Inflammatory macrophage (primary cell): Measurements from ENCODE around the gene EIF4B.

ENCODE experiments used
- DNase-seq, 2 donors: peaks; one replicate each; pipeline ENCODE4 v3.0.0-alpha.2; 2020 to 2022

Gene EIF4B

DNA sequence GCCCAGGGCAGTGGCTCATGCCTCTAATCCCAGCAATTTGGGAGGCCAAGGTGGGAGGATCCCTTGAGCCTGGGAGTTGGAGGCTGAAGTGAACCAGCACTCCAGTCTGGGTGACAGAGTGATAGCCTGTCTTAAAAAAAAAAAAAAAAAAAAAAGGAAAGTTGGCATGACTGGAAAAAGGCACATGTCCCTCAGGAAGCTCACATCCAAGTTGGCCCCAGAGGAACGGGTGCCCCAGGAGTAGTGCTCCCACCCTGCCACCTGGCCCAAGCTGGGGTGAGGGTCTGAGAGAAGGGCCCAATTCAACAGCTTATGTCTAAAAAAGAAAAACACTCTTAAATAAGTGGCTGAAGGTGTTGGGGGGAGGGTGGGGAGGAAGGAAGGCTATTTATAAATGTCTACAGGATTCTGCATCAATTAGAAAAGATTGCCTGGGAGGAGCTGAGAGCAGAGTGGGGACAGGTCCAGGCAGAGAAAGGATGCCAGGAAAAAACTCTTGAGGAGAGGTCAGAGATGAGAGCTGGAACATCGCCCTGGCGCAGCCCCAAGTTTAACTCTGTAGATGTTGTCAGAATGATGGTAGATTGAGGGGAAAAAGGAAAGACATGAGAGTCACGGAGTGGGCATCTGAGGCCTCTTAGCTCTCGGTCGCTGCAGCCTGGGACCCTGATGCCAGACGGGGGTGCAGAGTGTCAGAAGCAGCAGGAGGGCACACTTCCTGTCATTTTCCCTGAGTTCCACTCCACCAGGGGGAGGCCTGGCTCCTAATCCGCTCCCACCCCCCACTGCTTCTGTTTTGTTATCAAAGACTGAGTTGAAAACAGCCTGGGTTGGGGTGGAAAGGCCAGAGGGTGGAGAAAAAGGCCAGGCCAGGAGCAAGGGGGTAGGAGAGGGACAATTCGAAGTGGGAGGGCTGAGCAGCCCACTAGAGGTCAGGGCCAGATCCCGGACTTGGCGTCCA lies 65.6 kb downstream of the EIF4B start:
- no peak for DNase-seq

DNA sequence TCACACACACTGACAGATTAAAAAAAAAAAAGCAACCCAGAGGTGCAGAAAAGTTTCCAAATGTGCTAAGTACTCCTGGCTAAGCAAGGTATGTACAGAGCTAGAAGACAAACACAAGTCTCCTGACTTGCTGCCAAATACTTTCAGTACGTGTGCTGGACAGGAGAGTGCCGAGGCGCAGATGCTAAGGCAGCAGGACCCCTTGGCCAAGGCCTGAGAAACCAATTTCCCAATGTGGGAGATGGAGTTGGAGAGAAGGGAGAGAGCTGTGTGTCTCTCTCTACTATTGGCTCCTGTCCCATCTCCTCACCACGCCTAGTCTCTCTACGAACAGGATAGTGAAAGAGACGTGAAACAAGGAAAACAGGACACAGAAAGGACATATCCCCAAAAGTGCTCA lies 67.6 kb downstream of the EIF4B start:
- DNase-seq, result no peak

DNA sequence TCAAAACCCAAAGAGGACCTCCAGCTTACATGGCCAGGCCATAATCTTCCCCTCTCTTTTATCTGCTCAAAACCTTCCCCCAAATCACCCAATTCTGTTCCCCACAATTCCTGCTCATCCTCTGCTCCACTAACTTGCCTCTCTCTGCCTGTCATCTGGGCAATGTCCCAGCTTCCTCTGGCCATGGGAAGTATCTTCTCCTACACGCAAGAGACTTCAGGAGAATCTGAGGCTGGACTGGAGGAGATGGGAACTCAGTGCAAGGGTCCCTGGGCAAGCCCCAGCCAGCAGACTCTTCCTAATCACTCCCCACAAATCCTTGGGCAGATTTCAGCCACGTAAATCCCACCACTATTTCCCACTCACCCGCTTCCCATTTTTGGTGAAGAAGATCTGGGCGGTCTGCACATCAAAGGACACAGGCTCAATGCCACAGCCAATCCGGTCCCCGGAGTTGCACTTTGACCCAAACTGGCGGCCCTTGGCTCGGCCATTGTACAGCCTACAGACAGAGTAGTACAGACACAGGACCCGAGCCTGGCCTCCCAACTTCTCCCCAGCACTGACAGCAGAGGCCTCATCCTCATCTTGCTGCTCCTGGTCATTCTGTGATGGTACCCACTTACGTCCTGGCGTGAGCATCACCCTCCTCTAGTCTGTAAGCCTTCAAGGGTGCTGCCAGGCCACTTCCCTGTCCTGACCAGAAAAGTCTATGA lies 68.2 kb downstream of the EIF4B start:
- no peak for DNase-seq

DNA sequence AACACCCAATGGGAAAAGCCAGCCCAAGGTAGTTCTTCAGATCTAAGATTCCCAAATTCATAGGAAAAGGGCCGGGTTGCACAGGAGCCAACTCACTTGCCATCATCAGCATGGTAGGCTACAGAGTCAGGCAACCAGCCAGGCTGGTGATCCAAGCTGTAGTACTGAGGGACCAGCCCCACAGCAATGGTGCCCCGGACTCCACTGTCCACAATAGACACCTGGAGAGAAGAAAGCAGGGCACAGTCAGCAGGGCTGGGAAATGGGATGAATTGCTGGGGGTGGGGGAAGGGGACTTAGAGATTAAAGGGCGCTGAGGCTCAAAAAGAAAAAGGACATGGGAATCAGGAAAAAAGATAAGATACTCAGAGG lies 68.7 kb downstream of the EIF4B start:
- no peak for DNase-seq

DNA sequence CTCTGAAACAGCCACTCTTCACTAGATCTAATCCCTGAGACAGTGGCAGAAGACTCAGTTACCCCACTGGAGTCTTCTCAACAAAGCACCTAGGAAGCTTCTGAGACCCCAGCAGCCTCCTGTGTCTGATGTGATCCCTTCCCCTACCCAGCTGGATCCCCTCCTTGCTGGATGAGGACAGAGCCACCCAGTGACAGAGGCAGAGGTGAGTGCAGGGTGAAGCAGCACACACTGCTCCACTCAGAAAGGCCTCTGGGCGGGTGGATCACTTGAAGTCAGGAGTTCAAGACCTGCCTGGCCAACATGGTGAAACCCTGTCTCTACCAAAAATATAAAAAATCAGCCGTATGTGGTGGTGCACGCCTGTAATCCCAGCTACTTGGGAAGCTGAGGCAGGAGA lies 70.2 kb downstream of the EIF4B start:
- DNase-seq, result no peak

DNA sequence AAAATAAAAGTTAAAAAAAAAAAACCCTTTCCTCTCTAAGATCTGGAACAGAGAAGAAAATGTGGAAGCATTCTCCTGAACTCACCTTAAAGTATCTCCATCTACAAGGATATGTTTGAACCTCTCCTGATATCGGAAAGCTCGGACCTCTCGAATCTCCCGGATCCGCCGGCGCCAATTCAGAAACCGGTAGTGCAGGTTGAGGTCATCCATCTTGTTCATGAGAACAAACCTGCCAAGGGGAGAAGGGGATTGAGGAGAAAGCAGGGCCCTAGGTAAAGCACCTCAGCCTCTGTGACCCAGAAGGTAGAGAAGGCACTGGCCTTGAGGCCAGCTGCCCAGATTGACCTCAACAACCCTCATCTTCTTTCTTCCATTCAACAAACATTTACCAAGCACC lies 70.8 kb downstream of the EIF4B start:
- DNase-seq, result no peak

DNA sequence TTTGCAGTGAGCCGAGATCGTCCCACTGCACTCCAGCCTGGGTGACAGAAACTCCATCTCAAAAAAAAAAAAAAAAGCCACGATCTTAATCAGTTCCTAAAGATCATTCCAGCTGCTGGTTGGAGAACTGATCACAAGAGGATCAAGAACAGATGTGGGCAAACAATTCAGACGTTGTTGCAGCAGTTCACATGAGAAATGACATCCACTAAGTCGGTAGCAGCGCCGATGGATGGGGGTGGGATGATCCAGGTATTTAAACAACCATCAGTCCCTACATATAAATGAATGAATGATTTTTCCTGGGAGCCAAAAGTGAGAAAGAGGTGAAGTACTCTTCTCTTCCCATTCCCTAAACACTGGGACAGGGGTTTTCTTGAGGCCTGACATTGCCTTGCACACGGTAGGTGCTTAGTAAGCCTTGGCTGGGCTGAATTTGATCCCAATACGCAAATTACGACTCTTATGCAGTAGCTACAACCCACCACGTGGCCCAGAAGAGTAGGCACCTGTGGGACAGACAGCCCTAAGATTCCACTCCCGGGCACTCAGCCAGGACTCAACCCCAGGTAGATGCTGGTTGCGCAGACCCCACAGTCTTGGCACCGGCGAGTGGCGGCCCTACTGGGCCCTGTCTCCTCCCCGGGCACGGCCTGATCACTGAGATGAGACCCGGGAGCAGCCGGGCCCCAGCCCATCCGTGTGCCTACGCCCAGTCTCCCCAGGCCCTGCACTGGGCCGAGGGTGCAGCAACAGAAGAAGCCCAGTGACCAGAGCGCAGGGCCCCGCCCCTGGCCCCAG lies 72.4 kb downstream of the EIF4B start:
- no peak for DNase-seq

DNA sequence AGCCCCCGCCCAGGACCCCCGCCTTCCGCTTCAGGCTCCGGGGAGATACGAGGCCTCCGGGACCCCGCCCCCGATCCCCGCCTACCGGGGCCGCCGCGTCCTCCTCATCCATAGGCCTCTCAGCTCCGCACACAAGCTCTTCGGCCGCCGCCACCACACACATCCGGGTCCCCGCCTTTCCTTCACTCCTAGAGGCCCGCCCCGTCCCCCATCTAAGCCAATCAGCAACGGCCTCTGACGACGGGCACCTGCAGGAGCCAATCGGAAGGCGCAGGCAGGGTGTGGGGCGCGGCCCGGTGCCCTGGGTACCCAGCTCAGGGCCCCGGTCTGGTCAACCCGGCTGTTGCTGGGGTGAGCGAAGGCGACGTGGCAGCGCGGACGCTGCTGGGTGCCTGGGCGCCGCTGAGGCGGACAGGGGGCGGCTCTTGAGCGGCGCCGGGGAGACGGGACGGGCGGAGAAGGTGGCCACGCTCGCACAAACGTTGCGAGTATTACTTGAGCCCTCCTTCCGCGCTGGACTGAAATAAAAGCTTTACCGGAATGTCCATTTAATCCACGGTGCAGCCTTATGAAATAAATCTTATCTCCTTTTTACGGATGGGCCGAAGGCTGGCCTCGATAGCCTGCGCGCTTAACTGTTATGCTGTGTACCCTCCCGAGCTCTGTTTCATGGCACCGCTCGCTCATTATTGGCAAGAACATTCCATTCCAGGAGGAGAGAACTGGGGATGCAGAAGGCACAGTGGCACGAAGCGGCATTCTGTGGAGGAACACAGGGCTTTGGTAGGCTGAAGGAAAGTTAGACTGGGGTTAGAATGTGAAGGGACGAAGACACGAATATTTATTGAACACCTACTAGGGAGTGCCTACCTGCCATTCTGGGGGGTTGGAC lies 73.2 kb downstream of the EIF4B start, which contains the start of gene SPRYD3:
Gene SPRYD3 (minus strand): TSS at position 165 of the 892 bp plus-strand sequence. CDS start 57 bp downstream, at position 108.
- peak; percentile 96 to 99 for DNase-seq

DNA sequence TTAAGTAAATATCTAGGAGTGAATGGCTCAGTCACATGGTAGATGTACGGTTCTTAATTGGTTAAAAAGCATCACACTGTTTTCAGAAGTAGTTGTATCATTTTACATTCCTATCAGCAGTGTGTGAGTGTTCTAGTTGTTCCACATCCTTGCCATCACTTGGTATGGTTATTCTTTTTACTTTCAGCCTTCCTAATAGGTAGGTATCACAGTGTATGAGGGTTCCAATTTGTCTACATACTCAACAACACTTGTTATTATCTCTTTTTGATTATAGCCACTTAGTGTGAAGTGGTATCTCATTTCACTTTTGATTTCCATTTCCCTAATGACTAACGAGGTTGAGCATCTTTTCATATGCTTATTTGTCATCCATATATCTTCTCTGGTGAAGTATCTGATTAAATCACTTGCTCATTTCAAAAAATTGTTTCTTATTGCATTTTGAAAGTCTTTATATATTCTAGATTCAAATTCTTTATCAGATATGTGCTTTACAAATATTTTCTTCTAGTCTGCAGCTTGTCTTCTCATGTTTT lies 76.5 kb downstream of the EIF4B start:
- no peak for DNase-seq

DNA sequence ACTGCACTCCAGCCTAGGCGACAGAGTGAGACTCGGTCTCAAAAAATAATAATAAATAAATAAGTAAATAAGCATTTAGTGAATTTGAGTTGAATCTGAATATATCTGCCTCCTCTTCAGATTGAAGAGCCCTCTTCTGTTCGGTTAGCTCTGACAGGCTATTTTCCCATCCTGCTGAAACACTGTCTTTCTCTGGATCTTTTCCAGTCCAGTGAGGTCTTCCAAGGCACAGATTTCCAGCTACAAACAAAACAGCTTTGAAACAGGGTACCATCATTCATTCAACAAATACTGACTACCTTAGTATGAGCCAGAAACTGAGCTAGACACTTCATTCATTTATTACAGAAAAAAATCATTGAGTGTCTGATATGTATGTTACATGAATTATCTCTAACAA lies 80.1 kb downstream of the EIF4B start:
- no peak for DNase-seq

DNA sequence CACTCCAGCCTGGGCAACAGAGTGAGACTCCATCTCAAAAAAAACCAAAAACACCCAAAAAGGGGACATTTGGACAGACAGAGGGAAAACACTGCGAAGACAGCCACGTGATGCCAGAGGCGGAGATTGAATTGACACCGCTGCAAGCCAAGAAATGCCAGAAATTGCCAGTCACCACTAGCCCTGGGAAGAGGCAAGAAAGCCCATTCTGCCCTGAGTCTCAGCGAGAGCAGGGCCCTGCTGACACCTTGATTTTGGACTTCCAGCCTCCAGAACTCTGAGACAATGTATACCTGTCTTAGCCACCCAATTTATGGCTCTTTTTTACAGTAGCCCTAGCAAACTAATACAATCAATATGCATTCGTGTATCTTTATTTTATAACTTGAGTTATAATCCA lies 83.8 kb downstream of the EIF4B start:
- DNase-seq, result no peak

DNA sequence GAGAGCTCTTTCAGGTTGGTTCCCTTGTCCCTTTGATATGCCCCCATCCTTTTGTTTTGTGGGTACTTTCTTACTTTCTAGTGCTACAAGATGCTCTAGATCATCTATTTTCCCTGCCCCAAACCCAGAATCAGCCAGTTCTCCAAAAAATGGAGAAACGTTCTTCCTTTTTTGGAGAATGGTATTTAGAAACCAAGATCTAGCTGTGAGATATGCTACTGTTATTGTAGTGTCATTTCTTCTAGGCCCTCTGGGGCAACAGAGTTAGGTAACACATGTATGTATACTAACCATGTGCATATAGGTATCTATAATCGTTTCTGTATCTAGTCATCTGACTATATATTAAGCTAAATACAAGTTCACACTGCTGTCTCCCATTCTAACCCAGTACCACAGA lies 84.3 kb downstream of the EIF4B start:
- DNase-seq, result peak in 1 of 2 donors; percentile 5

DNA sequence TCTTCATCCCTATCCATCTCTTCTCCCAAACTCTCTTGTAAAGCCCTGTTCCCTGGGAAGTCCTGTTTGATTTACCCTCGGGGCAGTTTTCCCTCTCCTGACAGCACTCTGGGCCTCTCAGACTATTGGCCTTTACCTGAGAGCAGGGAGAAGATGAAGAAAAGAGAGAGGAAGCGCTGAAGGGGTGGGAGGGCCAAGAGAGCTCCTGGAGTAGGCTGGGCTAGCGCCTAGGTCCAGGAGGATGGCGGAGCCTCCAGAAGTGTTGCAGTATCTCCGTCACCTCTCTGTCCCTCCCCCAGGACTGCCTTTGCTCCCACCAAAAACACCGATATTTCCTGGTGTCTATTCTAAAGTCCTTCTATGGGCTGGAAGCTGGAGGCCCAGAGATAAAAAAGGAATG lies 85.5 kb downstream of the EIF4B start:
- DNase-seq, result no peak
